NCI-H1694 treated with DMSO at 0.1 percent for 48 hours (cell line): ENCODE results near the gene CRB1.

Source experiments
- DNase-seq: peaks from one replicate; lab custom pipeline; 2025; lab: John Stamatoyannopoulos, UW

Gene CRB1

DNA sequence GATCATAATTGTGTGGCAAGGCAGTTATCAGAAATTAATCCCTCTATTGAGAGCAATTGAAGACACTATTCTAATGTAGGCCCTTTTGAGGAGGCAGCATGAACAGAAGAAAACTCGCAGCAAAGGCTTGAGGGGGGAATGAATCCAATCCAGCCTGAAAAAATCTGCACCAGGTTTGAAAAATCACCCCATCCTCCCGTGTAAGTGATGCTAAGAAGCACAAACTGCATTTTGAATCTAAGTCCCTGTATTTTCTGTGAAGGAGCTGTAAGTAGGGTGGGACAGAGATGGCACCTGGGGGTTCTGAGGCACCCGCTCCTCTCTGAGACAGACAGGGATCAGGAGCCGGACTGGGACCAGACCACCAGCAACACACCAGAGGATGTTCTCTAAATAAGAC, at the start of gene CRB1:
CRB1 (plus strand) TSS at position 241 of the 400 bp plus-strand sequence. CDS start 161 bp downstream, outside the sequence.
- DNase-seq = peak; percentile 4

DNA sequence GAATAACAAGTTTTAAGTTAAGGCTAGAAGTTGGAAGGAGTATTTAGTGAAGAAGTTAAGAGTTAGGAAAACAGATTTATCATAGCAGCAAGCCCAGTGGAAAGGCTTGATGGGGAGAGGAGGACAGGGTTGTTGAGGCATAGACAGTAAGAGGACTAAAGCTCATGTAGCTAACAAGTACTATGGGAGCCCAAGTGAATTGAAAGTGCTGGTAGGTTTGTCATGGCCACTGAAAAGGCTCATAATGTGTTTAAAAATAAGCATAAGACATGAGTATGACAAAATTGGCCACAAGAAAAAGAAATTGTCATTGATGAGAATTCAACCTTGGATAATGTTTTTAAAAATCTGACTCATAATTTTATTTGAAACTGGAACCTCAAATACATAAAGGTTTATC, 49.2 kb upstream of the CRB1 start:
- DNase-seq = no peak

DNA sequence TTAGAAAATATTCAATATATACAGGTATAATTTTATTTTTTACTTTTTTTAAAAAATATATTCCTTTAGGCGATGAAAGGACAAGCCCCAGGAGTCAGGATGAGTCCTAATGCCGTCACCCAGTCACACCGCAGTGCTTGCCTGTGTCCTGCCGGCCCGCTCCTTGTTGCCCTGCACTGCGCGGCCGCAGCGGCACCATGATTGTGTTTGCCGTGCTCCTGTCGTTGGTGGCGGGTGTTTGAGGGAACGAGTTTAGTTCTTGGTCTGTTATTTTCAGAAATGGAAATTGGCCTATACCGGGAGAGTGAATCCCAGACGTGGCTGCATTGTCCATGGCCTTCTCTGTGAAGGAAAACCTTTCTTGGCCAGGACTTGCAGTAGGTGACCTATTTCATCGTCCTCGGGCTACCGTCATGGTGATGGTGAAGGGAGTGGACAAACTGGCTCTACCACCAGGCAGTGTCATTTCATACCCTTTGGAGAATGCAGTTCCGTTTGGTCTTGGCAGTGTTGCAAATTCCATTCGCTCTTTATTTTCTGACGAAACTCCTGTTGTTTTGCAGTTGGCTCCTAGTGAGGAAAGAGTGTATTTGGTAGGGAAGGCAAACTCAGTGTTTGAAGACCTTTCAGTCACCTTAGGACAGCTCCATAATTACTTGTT, 45.9 kb upstream of the CRB1 start:
- no peak for DNase-seq

DNA sequence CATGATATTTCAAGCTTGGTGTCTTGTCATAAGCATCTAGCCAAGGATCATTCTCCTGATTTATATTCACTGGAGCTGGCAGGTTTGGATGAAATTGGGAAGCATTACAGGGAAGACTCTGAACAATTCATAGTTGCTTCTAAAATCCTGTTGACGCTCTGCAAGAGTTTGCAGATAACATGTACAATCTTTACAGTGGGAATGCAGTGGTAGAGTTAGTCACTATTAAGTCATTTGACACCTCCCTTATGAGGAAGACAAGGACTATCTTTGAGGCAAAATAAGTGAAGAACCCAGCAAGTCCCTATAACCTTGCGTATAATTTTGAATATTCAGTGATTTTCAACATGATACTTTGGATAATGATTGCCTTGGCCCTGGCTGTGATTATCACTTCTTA, 45.3 kb upstream of the CRB1 start:
- no peak for DNase-seq

DNA sequence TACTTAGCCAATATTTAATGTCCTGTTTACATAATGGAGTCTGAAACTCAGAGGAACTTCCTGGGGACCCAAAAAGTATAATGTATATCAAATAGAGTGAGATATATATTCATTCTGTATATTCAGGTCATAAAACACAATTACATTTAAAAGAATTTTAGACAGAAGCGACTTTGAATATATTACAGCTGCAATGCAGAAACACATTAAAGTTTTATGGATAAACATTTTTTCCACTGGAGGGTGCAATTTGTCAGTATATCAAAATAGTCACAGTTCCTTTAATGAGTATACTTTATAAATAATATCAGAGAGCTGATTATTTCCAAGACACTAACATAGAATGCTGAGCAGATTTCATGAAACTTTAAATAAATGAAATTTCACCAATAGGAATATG, 43.9 kb upstream of the CRB1 start:
- DNase-seq = peak; percentile 15

DNA sequence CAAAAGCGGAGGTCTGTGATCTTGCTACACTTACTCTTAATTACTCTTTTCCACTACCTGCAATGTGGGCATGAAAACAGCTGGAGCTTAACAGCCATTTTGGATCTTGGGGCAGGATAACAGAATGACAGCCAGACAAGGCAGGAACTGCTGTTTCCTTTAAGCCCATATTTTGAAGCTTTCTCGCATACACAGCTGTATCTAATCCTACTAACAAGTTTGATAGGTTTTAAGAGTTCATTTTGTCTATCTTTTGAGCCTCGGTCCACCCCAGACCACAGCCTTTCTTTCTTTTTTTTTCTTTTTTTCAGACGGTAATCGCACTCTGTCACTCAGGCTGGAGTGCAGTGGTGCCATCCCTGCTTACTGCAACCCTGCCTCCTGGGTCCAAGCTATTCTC, 42.4 kb upstream of the CRB1 start:
- no peak for DNase-seq

DNA sequence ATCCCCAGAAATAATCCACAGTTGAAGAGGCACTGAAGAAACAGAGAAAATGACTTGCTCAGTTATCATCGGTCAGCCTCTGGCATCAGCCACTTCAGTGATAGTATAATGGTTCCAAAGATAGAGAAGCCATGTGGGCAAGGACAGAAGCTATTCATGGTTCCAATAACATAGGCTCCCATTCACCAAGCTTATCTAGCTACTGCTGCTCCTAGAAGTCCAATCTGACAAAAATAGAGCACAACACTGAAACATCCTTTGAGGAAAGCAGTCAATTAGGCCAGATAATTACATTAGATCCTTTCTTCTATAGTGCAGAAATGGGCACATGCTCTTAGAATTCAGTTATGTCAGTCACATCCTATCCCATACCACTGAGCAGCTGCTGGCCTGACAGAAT, 33.5 kb upstream of the CRB1 start:
- DNase-seq = no peak

DNA sequence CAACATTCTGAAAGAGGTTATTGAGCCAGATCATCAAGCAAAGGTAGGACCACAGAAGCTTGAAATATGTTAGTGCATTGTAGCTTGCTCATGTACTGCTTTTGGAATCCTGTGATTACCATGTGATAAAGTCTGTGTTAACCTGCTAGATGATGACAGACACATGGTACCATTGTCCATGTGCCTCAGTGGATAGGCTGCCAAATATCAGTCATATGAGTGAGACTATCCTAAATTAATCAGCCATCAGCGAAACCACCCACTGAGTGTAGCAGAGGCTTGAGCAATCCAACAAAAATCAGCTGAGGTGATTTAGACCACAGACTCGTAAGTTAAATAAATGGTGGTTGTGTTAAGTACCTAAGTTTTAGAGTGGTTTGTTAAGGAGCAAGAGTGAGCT, 32.7 kb upstream of the CRB1 start:
- DNase-seq = no peak

DNA sequence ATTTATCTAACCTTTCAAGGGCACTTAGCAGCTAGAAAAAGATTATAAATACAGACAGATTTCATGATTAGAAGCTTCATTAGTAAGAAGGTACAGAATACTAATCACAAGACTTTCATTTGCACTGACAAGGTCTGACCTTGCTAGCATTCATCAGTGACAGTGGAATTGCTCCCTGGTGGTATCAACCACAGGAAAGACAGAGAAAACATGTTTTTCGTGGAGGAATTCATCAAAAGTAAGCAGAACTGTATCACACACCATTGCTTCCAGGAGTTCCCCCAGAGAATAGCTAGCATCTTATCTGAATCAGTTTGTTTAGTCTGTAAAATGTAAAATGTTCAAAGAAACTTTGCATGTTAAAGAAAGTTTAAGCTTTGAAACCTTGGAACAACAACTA, 20.6 kb upstream of the CRB1 start:
- DNase-seq = no peak

DNA sequence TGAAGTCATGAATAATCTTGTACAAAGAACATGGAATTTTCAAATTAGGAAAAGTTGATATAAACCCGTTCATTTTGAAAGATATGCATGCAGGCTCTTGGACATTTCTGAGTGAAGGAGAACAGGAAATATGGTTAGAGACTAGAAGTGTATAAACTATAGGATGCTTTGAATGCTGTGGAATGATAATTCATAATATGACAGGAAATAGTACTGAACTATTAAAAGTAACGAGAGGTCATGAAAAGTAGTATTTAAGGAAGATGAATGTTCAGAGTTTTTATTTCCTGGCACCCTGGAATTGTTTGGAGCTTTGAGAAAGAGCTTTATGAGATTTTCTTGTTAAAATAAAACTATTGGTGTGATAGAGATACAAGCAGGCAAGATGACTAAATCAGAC, 18.7 kb upstream of the CRB1 start:
- no peak for DNase-seq

DNA sequence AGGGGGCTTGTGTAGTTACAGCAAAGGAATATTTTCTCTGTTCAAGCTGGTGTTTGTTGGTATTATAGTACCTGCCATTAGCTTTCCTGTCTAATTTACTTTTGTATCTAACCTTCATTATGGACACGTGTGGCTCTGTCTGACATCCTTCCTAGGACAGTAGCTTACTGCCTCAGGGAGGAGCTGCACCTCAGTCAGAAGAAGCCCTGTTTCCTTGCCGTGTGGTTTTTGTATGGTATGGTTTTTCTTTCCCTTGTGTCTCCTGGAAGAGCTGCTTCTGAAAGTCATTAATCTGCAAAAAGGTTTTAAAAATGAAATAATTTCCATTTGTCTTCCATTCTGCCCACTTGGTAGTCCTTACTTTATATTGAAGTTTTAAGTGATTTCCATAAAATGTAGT, 17.4 kb upstream of the CRB1 start:
- no peak for DNase-seq

DNA sequence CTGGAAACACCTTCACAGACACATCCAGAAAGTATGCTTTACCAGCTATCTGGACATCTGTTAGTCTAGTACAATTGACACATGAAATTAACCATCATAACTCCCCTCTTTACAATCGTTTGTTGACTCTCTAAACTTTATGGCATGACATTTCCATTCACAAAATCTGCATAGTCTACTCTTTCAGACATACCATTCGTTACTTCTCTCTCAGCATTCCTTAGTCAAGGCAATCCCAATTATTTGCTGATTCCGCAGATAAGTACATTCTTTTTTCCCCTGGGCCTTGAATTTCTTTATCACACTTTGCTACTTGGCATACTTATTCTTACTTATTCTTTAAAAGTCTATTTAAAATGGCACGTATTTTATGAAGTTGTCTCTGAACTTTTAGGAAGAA, 15.1 kb upstream of the CRB1 start:
- DNase-seq = no peak

DNA sequence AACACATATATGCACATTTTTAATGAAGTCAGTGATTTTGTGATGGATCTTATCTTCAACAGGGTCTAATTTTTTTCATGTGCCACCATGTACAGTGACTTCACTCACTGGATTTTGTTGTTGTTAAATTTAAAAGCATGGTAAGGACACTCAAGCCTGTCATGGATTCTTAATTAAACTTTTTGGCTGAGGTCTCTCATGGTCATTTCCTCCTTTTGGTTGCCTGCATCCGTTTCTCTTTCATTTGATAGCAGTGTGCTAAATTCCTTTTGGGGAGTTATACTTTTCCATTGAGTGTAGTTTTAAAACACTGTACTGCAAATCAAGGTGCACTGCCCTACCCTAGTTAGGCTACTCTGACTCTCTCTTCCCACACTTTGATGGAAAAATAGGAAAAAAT, 13.2 kb upstream of the CRB1 start:
- no peak for DNase-seq

DNA sequence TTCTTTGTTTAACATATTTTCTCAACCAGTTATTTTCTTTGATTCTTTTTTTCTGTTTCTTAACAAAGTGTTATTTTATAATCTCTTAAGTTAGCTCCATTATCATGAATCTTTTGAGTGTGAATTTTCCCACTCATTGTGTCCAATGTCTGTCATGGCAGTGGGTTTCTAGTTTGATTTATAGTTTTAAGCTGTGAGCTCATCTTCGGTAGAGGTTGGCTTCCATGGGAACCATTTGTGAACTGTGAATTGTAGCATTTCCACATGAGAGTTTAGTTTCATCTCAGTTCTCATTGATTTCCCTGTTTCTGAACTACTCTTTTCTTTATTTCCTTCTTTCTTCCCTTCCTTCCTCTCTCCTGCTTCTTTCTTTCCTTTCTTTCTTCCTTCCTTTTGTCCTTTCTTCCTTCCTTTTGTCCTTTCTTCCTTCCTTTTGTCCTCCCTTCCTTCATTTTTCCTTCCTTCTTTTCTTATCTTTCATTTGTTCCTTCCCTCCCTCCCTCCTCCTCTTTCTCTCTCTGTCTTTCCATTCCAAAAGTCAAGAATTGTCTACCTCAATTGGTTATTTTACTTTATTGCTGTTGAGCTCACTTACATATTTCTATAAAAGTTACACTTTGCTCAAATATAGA, 3.0 kb upstream of the CRB1 start:
- DNase-seq = no peak

DNA sequence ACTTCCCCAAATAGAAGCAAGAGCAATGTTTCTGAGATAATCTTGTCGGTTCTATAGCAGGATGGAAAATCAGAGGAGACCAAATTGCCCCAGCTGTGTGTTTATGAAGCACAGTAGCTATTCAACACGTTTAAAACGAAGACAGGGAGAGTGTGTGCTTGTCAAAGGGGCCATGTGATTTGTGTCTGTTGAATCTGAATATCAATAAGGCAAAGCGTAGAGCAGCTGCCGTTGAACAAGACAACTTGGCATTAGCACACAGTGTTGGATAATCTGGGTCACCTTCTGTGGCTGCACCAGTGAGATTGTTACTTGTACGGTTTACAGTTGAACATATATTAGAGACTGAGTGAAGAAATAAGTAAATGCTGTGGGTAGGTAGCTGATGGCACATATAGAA, 1.0 kb downstream of the CRB1 start:
- peak; percentile 66 for DNase-seq

DNA sequence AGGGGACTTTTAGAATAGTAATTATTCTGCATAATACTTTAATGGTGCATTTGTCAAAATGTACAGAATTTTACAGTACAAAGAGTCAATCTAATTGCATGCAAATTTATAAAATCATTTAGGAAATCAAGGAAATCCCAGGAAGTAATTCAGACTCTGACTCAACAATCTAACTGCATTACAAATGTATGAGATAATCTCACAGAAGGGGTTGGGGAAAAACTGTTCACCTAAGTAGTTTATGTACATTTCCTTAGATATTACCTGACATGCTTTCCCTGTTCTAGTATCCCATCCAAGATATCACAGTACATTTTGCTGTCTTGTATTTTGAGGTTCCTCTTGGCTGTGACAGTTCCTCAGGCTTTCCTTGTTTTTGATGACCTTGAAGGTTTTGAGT, 4.7 kb downstream of the CRB1 start:
- no peak for DNase-seq

DNA sequence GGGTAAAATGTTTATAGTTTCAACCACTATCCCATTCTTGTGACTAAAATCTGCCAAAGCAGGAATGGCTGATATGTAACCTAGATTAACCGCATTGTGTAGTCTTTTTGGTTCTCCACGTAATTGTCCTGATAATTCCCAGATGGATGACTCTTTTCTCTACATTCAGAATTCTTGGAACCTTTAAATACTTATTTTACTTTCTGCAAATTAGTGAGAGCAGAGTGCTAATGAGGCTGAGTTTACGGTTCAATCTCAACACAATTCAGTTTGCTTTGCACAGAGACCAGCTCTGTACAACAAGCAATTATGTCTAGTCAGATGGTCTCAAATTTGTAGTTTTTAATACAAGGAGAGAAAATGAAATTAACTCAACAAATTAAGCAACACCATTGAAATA, 9.1 kb downstream of the CRB1 start:
- DNase-seq = no peak

DNA sequence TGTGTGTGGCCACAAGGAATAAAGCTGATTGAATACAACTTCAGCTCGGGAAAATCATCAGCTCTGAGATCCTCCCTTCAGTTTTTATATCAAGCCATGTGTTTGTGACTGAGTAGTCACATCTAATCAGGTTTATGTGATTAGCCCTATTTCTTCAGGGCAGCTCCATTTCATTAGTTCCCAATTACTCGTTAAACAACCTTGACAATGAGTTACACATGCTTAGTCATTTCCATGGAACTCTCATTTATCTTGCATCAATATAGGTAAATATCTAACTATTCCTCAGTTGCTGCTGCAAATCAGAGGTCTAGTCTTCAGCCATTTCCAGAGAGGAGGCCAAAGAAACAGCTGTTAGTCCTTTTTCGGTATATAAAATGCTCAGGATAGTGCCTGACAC, 16.3 kb downstream of the CRB1 start:
- DNase-seq = no peak

DNA sequence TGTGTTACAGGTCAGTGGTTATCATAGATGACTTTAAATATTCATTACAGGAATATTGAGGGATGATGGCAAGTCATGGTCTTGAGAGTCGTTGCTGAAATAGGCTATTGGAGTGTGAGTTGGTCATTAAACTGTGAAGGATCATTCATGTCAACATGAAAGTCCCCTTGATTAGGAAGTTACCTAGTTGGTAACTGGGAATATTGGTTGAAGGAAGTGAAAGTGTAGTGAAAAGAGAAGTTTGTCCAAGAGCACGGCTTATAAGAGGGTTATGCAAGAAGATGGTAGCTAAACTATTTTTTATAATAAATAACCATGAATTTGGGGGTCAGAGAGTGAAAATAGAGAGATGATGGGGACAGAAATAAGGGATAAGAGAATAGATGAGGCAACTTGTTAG, 16.9 kb downstream of the CRB1 start:
- no peak for DNase-seq

DNA sequence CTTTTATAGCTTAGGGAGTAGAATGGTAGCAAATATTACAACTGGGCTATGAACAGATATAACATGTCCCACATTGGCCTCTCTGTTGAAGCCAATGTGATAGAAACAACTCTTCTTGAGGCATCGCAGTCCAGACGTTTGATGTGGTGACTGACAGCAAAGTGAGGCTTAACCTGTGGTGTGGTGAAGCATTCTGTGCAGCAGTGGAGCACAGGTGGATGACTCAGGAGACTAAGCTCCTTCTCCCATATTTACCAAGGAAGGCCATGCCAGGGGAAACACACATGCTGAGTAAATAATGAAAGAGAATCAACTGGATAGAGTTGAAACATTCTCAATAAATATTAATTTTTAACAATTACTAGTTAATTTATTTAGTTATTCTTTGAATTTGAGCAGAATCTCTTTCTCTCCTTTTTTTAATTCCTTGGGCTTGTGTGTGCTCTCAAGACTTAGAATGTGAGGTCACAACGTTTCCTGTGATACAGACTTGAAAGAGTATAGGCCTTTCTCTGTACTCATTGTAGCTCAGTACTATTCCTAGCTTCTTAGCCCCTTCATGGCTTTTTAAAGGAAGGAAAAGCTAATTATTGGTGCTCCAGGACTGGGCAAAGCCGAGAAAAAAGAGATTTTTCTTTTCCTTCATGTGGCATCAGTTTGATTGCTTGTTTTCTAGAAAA, 17.6 kb downstream of the CRB1 start:
- DNase-seq = no peak

DNA sequence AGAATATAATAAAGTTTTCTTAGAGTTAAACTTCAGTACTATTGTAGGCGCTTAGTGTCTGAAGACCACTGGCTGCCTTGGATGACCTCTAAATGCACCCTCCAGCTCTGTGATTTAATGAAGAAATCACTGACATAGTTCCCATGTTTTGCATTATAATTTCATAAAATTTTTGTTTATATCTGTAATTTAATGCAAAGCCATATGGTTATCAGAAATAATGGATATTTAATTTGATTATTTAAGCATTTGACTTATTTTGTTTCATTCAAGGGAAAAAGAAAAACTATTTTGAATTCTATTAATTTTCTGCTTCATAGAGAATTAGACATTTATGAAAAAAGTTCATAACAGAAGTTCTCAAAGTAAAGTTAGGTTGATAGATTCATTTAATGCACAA, 18.6 kb downstream of the CRB1 start:
- DNase-seq = no peak

DNA sequence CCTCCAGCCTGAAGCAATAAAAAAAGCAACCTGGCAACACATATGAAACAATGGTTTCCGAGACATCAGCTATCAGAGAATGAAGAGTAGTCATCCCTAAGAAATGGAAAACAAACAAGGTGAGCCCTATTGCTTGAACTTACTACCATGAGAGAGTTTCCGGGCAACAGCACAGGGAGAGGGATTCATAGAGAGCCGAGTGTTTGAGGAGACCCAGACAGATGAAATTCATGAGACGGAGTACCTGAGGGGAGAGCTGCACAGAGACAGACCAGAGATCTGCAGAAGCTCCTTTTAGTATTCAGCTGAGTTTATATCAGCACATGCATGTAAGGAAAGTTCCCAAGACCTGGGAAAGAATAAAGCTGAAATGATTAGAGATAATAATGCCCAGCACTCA, 19.8 kb downstream of the CRB1 start:
- DNase-seq = no peak

DNA sequence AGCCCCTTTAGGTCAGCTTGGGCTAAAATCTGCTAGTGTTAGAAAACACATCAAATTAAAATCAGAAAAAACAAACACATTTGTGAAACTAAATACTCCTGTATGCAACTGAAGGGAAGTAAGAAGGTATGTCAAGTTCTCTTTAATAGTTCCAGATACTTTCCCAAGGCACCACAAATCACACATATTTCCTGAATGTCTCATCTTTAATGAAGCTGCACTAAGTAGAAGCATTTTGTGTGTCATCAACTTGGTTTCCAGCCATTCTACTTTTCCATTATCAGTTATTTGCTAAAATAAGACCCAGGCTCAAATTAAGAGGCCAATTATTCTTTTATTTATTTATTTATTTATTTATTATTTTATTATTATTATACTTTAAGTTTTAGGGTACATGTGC, 34.7 kb downstream of the CRB1 start:
- no peak for DNase-seq

DNA sequence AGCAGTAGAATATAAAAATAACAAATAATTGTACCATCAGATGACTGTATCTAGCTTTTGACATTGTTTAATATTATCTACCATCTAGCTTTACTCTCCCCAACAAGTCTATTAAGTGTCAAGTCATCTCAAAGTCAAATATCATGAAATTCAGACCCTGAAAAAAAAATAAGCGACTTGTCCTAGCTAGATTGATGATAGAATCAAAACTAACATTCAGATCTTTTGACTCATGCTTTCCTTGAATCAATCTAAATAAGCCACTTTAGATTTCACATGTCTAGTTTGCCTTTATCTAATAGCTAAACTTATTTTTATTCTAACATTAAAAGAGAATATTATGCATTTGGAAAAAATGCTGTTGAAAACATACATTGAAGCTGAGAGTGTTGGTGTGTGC, 35.4 kb downstream of the CRB1 start:
- no peak for DNase-seq
